Prostate gland (tissue), 2 donors: ENCODE measurements around the gene CENPA. TPM values are rescaled to one million over a fixed set of nuclear protein-coding genes. Genes with fewer than 3 reads are reported as not detected.
A peak's percentile ranks its signal among the peaks of the same experiment; 100 is the strongest.

Source experiments
- DNase-seq: peaks from one replicate; pipeline ENCODE4 v3.0.0-alpha.2; 2019; ENCODE audit warnings: low spot score
- H3K27ac ChIP-seq, 2 donors: fragments of 200-600 bp; sonication (generic); 2 replicates each; pipeline ENCODE4 v1.5.1; 2017 to 2019
- H3K27me3 ChIP-seq: fragments of 200-600 bp; sonication (generic); replicated peaks from 2 replicates; pipeline ENCODE4 v1.5.1; 2019; ENCODE audit not compliant: insufficient read depth
- H3K36me3 ChIP-seq, 2 donors: fragments of 200-600 bp; sonication (generic); 1 replicate in 1 of 2; 2 replicates in 1 of 2; pipeline versions ENCODE4 v1.5.1 to v1.8.1; 2017 to 2019
- H3K4me1 ChIP-seq: fragments of 200-600 bp; sonication (generic); replicated peaks from 2 replicates; pipeline ENCODE4 v1.5.1; 2019
- H3K4me3 ChIP-seq, 2 donors: fragments of 200-600 bp; sonication (generic); 2 replicates each; pipeline ENCODE4 v1.5.1; 2017 to 2019
- H3K9me3 ChIP-seq: fragments of 200-600 bp; sonication (generic); 2 replicates; pipeline ENCODE4 v1.5.1; 2017
- POLR2A ChIP-seq: fragments of 450-650 bp; IDR thresholded peaks from one replicate; pipeline ENCODE4 v1.6.1; 2016; ENCODE audit warnings: antibody characterized with exemption, mild to moderate bottlenecking
- POLR2AphosphoS5 ChIP-seq: sonication (generic); formaldehyde crosslinking; IDR thresholded peaks from one replicate; pipeline ENCODE4 v1.6.1; 2017; ENCODE audit warnings: antibody characterized with exemption
- WGBS: methylation state at CpG from one replicate; pipeline ENCODE4 v1.1.5; 2018; 5-methylcytosine and 5-hydroxymethylcytosine counted together
- intact Hi-C: fragments of 100-400 bp; cut with DNase I; formaldehyde crosslinking; loops from one replicate; pipeline ENCODE4 v1.14.2; 2022
- total RNA-seq, 2 donors: library from RNA; depleted of rRNA; stranded (reverse); fragments of >200 nt; gene quantifications; one replicate each; pipeline ENCODE4 v1.1.0, GENCODE V29; 2016
- TF ChIP-seq, protein P1 (sequence below), 4 experiments: fragments of 200-600 bp in 2 of 4; fragments of 450-650 bp in 2 of 4; sonication (generic) in 2 of 4; IDR thresholded peaks; 1 replicate in 3 of 4; 2 replicates in 1 of 4; pipeline ENCODE4 v1.5.1; 2016 to 2019; ENCODE audit warnings: antibody characterized with exemption in 4 of 4, mild to moderate bottlenecking in 2 of 4, moderate library complexity in 2 of 4

CENPA gene
- total RNA-seq, 2 donors from 2014 or later, result 0.23 to 0.68 TPM

DNA sequence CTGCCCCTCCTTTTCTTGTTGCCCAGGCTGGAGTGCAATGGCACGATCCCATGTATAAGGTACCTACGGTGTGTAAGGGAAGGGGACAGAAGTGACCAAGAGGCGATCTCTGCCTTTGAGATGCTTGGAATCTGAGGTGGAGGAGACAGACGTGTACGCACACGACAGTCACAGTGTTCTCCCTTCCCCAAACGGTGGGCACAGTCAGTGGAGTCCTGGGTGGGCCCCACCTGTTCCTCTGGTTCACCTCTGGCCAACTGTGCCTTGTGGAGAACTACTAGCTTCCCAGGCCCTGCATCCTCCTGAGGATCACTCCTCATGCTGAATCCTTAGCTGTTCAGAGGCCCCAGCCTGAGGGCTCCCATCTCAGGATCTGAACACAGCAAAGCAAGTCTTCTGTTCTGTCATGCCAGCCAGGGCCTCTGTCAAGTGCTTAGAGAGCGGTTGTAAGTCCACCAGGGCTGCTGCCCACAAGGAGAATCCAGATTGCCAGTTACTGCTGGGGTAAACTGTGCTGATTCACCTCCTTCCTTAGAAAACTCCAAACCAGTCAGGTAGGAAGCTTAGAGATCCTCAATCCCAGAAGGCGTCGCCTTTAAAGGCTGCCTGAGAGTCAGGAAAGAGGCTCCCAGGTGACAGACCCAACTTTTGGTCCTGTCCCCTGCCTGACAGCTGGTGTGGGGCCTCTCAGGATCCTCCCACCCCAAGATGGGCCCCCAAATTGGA lies 20.2 kb upstream of the CENPA start:
- DNase-seq, result no peak
- Histone ChIP-seq H3K27me3 (no peaks in the 10 kb centered on the region), H3K27ac (peak overlapping the region; percentile 81 to 87), H3K36me3 (no peaks in the 10 kb centered on the region), H3K9me3 (no peaks in the 10 kb centered on the region), H3K4me3 (peak overlapping the region in 1 of 2 donors; percentile 65), H3K4me1 (peaks cover 21% of the 10 kb centered on the region)
- TF ChIP-seq, protein P1, sequence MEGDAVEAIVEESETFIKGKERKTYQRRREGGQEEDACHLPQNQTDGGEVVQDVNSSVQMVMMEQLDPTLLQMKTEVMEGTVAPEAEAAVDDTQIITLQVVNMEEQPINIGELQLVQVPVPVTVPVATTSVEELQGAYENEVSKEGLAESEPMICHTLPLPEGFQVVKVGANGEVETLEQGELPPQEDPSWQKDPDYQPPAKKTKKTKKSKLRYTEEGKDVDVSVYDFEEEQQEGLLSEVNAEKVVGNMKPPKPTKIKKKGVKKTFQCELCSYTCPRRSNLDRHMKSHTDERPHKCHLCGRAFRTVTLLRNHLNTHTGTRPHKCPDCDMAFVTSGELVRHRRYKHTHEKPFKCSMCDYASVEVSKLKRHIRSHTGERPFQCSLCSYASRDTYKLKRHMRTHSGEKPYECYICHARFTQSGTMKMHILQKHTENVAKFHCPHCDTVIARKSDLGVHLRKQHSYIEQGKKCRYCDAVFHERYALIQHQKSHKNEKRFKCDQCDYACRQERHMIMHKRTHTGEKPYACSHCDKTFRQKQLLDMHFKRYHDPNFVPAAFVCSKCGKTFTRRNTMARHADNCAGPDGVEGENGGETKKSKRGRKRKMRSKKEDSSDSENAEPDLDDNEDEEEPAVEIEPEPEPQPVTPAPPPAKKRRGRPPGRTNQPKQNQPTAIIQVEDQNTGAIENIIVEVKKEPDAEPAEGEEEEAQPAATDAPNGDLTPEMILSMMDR (IDR thresholded peaks at IDR 0.05), result no peak
- TF ChIP-seq POLR2AphosphoS5, result no peak
- TF ChIP-seq POLR2A, result no peak
- intact Hi-C loops, result no loop called here
- 75% methylated on average over 10 of the region's 10 CpGs for WGBS

DNA sequence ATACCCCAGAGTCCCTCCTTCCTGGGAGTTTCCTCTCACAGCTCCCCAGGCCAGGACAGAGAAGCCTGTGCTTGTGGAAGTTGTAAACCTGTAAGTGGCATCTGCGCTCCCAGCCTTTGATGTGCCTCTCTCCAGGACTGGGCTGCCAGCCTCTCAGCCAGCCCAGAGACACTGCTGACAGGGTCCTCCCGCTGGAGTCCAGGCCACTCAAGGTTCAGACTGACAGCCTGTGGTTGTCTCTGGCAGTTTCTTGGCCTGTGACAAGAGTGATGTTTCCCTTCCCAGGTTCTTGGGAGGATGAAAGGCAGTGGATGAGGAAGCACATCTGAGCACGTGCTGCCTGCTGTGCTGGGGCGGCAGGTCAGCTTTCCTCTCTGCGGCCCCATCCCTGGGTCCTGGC lies 18.7 kb upstream of the CENPA start:
- peak overlapping the region; percentile 15 to 60 for H3K27ac ChIP-seq
- 25% methylated on average over 5 of the region's 5 CpGs for WGBS
- TF ChIP-seq POLR2AphosphoS5, result no peak
- no peak for TF ChIP-seq POLR2A
- TF ChIP-seq, protein P1 (IDR thresholded peaks at IDR 0.05), result no peak

GRCh38 chr2:26767894-26768487 lies 17.9 kb upstream of the CENPA start:
- DNase-seq, result peak; percentile 56
- TF ChIP-seq, protein P1 (IDR thresholded peaks at IDR 0.05), result no peak
- TF ChIP-seq POLR2AphosphoS5, result peak; percentile 53
- no peak for TF ChIP-seq POLR2A
- WGBS, result 93% methylated on average over 5 of the region's 5 CpGs
- H3K4me1 ChIP-seq, result peaks cover 37% of the 10 kb centered on the region
- no peaks in the 10 kb centered on the region for H3K9me3 ChIP-seq
- H3K36me3 ChIP-seq, result no peaks in the 10 kb centered on the region
- no peaks in the 10 kb centered on the region for H3K27me3 ChIP-seq
- intact Hi-C loops, result no loop called here
- peak overlapping the region; percentile 15 to 60 for H3K27ac ChIP-seq
- no peak overlapping the region for H3K4me3 ChIP-seq

More for the DNA sequence above, 18.7 kb upstream of the CENPA start:
- intact Hi-C loops, result no loop called here
- Histone ChIP-seq H3K9me3 (no peaks in the 10 kb centered on the region), H3K4me3 (no peak overlapping the region), H3K36me3 (no peaks in the 10 kb centered on the region), H3K27me3 (no peaks in the 10 kb centered on the region), H3K4me1 (peaks cover 36% of the 10 kb centered on the region)
- DNase-seq, result no peak

DNA sequence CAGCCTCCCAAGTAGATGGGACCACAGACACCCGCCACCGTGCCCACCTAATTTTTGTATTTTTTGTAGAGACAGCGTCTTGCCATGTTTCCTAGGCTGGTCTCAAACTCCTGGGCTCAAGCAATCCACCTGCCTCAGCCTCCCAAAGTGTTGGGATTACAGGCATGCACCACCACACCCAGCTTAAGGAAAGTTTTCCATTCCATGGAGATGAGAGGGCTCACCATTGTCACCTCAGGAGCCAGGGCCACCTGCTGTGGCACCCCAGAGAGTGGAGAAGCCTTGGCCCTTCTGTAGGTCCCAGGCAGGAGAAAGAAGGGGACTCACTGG lies 17.1 kb upstream of the CENPA start:
- Histone ChIP-seq H3K4me3 (no peak overlapping the region), H3K27me3 (no peaks in the 10 kb centered on the region), H3K36me3 (no peaks in the 10 kb centered on the region), H3K9me3 (no peaks in the 10 kb centered on the region), H3K27ac (peak overlapping the region; percentile 46 to 83), H3K4me1 (peaks cover 37% of the 10 kb centered on the region)
- TF ChIP-seq, protein P1 (IDR thresholded peaks at IDR 0.05), result no peak
- TF ChIP-seq POLR2AphosphoS5, result no peak
- no peak for TF ChIP-seq POLR2A
- intact Hi-C loops, result no loop called here
- WGBS, result 94% methylated on average over 3 of the region's 3 CpGs
- DNase-seq, result no peak
